Endothelial cell of umbilical vein (primary cell): ENCODE measurements around the gene NR1H4.

ENCODE experiments used
- MAX ChIP-seq: IDR thresholded peaks from 2 replicates; pipeline ENCODE4 v1.6.1; 2011; ENCODE audit not compliant: insufficient read depth, insufficient read length
- TF ChIP-seq, protein P1 (sequence below), 2 donors: IDR thresholded peaks; 1 replicate in 1 of 2; 2 replicates in 1 of 2; pipeline ENCODE4 v1.5.1; 2011; ENCODE audit warnings: low read length in 2 of 2, mild to moderate bottlenecking in 2 of 2, moderate library complexity in 2 of 2, control low read depth in 1 of 2, inconsistent platforms in 1 of 2, low read depth in 1 of 2; ENCODE audit not compliant: insufficient read depth in 1 of 2; ENCODE audit errors: extremely low read depth in 1 of 2

DNA sequence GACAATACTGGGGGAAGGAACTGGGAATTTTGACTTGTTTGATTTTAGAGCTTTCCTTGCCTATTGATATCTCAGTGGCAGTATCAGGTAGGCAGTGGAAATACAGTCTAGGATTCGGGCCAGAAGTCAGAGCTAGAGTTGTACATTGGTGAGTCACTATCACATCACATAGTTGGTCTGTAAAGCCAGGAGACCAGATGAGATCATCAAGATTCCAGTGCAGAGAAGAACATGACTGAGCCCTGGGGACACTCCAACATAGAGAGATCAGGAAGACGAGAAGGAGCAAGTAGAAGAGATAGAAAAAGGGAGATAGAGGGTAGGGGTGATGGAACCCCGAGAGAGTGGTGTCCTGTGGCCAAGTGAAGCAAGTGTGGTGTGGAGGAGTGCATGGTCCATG lies 46.6 kb upstream of the NR1H4 start:
- TF ChIP-seq, protein P1, sequence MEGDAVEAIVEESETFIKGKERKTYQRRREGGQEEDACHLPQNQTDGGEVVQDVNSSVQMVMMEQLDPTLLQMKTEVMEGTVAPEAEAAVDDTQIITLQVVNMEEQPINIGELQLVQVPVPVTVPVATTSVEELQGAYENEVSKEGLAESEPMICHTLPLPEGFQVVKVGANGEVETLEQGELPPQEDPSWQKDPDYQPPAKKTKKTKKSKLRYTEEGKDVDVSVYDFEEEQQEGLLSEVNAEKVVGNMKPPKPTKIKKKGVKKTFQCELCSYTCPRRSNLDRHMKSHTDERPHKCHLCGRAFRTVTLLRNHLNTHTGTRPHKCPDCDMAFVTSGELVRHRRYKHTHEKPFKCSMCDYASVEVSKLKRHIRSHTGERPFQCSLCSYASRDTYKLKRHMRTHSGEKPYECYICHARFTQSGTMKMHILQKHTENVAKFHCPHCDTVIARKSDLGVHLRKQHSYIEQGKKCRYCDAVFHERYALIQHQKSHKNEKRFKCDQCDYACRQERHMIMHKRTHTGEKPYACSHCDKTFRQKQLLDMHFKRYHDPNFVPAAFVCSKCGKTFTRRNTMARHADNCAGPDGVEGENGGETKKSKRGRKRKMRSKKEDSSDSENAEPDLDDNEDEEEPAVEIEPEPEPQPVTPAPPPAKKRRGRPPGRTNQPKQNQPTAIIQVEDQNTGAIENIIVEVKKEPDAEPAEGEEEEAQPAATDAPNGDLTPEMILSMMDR (IDR thresholded peaks at IDR 0.05; ENCODE audit: extremely low read depth in 1 of 2, insufficient read depth in 1 of 2, low read depth in 1 of 2, low read length in 2 of 2), result no peak
- no peak for TF ChIP-seq MAX
